Fibroblast of mammary gland (primary cell): Measurements from ENCODE around the gene ZSCAN5A.
A peak's percentile ranks its signal among the peaks of the same experiment; 100 is the strongest.
"Not testable (repeated sequence)": the region's sequence is repeated elsewhere in the genome, so short reads cannot be mapped to it uniquely, and the experiment has no call there.

ENCODE experiments used
- DNase-seq: peaks from one replicate; pipeline ENCODE4 v3.0.0-alpha.2; 2010; ENCODE audit warnings: low read depth
- H3K4me3 ChIP-seq: 2 replicates; pipeline ENCODE4 v1.5.1; 2011; ENCODE audit warnings: low read depth, mild to moderate bottlenecking, low read length, moderate library complexity; ENCODE audit not compliant: control insufficient read depth
- TF ChIP-seq, protein P1 (sequence below): conservative IDR thresholded peaks from 2 replicates; pipeline ENCODE4 v1.5.1; 2011; ENCODE audit warnings: low read depth, low read length, inconsistent platforms; ENCODE audit not compliant: control insufficient read depth, insufficient read depth

Gene ZSCAN5A

DNA sequence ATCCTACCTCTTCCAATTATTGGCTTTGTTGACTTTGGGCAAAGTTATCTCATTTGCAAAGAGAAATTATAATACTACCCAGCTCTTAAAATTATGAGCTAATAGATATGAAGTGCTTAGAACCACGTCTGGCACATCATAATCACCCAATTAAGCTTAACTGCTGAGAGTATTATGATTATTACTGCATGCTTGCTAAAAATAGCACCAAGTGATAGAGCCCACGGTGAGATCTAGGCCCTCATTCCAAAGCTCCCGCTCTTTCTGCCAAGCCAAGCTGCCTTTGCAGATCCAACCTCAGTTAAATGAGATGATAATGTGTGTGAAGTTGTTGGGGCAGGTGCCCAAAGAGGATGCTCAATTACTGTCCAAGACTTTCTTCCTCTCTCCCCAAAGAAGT lies 48.6 kb downstream of the ZSCAN5A start:
- DNase-seq = no peak
- H3K4me3 ChIP-seq = no peak overlapping the region
- TF ChIP-seq, protein P1, sequence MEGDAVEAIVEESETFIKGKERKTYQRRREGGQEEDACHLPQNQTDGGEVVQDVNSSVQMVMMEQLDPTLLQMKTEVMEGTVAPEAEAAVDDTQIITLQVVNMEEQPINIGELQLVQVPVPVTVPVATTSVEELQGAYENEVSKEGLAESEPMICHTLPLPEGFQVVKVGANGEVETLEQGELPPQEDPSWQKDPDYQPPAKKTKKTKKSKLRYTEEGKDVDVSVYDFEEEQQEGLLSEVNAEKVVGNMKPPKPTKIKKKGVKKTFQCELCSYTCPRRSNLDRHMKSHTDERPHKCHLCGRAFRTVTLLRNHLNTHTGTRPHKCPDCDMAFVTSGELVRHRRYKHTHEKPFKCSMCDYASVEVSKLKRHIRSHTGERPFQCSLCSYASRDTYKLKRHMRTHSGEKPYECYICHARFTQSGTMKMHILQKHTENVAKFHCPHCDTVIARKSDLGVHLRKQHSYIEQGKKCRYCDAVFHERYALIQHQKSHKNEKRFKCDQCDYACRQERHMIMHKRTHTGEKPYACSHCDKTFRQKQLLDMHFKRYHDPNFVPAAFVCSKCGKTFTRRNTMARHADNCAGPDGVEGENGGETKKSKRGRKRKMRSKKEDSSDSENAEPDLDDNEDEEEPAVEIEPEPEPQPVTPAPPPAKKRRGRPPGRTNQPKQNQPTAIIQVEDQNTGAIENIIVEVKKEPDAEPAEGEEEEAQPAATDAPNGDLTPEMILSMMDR = no peak

DNA sequence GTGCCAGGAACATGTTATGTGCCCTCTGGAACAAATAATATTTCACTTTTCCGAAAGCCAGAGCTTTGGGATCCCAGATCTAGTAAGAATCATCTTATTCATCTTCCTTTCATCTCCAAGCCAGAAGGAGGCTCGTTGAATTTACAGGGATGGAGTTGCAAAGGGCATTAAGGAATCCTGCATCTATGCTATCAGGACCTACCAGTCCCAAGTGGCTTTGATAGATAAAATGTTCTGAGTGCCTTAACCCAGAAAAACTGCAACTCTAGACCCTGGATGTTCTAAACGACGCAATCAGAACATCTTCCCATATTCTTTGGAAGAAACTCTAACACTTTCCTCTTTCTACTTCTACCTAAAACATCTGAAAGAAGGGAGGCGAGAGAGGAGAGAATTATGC lies 51.3 kb downstream of the ZSCAN5A start:
- no peak for DNase-seq
- TF ChIP-seq, protein P1 = no peak
- no peak overlapping the region for H3K4me3 ChIP-seq

DNA sequence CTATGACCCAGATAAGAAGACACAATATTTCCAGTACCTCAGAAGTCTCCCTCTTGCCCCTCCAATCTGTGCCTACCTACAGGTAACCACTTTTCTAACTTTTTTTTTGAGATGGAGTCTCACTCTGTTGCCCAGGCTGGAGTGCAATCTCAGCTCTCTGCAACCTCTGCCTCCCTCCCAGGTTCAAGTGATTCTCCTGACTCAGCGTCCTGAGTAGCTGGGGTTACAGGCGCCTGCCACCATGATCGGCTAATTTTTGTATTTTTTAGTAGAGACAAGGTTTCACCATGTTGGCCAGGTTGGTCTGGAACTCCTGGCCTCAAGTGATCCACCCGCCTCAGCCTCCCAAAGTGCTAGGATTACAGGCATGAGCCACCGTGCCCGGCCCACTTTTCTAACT lies 52.7 kb downstream of the ZSCAN5A start:
- not testable (repeated sequence) for DNase-seq

DNA sequence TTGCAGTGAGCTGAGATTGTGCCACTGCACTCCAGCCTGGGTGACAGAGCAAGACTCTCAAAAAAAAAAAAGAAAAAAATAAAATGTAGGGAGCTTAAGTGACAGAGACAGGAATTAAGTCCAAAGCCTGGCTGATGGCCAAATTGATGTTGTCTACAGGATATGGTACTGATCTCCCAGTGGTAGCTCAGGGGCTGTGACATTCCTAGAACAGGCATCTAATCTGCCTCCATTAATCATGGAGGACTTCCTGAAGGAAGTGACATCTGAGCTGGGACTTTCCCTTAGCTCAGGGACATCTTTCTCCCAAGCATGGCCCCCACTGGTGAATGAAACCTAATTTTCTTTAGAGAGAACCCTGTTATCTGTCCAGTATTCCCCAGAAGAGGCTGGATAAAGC lies 53.5 kb downstream of the ZSCAN5A start:
- TF ChIP-seq, protein P1 = no peak
- no peak for DNase-seq
- H3K4me3 ChIP-seq = no peak overlapping the region

More for the DNA sequence above, 52.7 kb downstream of the ZSCAN5A start:
- H3K4me3 ChIP-seq = not testable (repeated sequence)

DNA sequence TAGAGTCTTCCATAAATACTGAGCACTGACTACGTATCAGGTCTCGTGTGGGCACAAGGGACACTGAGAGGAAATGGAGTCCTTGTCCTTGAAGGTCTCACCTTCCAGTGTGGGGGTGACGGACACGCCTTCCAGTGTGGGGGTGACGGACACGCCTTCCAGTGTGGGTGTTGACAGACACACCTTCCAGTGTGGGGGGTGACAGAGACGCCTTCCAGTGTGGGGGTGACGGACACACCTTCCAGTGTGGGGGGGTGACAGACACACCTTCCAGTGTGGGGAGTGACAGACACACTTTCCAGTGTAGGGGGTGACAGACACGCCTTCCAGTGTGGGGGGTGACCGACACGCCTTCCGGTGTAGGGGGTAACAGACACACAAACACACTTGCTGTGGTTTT lies 56.4 kb downstream of the ZSCAN5A start:
- TF ChIP-seq, protein P1 = no peak
- H3K4me3 ChIP-seq = no peak overlapping the region
- DNase-seq = no peak

DNA sequence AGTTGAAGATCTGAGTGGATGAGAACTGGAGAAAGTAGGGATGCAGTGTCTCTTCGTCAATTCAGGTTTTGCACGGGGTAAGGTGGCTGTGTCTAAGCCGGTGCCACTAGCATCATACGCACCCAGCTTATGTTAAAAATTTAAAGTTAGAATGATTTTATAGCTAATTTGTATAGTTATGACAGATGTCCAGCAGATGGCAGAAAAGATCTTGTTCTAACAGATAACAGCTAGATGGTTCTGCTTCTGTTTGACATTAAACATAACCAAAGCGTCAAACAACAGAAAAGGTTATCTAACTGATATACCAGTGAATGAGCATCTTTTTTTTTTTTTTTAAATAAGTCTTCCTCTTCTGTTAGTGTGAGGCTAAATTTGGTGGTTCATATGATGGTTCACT lies 60.9 kb downstream of the ZSCAN5A start:
- TF ChIP-seq, protein P1 = peak; percentile 51
- DNase-seq = peak; percentile 72
- H3K4me3 ChIP-seq = no peak overlapping the region

DNA sequence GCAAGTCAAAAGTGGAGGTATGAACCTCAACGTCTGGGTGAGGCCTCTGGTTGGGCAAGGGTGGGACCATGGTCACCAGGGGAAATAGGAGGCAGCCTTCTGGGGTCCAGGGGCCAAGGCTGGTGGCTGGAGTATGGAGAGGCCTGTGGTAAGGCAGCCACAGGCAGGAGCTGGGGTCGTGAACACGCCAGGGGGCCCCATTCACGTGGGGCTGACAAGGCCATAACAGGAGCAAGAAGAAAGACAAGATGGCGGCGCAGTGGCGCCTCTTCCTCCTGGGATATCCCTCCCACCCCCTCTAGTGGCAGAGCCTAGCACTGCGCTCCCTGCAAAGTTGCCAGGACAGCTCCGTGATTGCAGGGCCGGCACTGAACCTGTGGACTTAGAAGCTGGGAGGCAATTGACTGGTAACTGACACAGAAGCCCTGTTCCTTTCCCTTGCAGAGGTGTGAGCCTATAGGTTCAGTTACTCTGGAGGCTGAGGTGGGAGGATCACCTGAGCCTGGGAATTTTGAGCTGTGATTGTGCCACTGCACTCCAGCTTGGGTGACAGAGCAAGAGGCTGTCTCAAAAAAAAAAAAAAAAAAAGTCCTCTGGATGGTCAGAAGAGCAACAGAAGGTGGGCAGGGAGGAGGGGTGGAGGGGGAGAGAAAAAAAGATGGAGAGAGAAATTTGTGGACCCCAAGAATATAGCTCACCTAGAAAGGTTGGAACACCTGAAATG lies 61.8 kb downstream of the ZSCAN5A start:
- DNase-seq = peak; percentile 80
- H3K4me3 ChIP-seq = no peak overlapping the region
- TF ChIP-seq, protein P1 = peak; percentile 97

DNA sequence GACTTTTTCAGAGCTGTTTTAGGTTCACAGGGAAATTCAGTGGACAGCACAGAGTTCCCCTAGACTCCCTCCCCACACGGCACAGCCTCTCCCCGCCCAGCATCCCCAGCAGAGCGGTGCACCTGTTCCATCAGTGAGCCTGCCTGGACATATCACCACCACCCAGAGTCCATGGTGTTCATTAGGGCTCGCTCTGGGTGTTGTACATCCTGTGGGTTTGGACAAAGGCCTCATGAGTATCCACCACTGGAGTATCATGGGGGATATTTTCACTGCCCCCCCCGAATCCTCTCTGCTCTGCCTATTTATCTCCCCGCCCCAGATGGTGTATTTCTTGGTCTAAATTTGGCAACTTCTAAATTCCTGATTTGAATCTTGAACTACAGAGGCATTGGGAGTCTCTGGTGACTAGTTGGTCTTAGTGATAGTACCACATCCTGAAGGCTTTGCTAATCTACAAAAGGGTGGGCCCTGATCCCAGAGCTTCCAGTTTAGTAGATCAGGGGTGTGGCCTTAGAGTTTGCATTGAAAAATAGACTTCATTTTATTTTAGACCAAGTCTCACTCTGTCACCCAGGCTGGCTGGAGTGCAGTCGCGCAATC lies 65.8 kb downstream of the ZSCAN5A start:
- DNase-seq, H3K4me3 ChIP-seq: not testable (repeated sequence)

DNA sequence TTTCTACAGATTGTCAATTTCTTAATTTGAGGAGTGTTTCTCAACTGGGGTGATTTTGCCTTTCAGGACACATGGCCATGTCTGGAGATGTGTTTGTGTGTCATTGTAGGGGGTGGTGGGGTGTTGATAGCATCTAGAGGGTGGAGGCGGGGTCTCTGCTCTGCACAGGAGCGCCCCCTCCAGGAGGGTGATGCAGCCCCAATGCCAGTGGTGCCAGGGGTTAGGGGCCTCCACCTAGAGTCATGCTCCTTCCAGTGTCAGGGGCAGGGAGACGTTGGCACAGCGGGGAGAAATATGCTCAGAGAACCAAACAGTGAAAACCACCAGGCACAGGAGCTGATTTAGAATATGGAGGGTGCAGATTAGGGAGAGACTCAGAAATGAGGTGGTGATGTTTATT lies 68.9 kb downstream of the ZSCAN5A start:
- not testable (repeated sequence) for H3K4me3 ChIP-seq

More for the DNA sequence above, 68.9 kb downstream of the ZSCAN5A start:
- DNase-seq = not testable (repeated sequence)
